ENCODE results near the gene SLC46A3.

DNA sequence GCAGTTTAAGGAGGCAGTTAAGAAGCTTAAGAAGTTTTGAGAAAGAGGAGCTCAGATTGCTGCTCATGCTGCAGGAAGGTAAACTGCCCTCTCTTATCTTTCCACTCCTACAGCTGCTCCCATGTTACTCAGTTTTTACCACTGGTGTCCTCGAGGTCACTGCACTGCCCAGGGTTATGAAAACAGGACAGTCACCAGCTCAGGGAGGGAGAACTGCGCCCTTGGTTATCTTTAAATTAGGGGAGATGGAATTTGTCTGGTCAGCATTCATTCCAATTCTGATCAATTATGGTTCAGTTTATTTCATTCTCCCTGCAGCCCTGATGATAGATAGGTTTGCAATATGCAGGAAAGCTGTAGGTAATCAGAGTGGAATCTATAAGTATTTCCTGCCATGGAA lies 10.8 kb upstream of the SLC46A3 start:
- TF ChIP-seq ELF4 (IDR thresholded peaks at IDR 0.05) (no peak), FOXM1 (IDR thresholded peaks at IDR 0.05; ENCODE audit: borderline replicate concordance) (no peak), FOXA1 (IDR thresholded peaks at IDR 0.05) (no peak), BHLHE40 (IDR thresholded peaks at IDR 0.05; ENCODE audit: borderline replicate concordance) (no peak), SUZ12 (IDR thresholded peaks at IDR 0.05) (no peak)

All from HEK293T (cell line).